Liver (tissue), 3 donors: ENCODE results near the gene CEACAM7.

ENCODE experiments used
- CTCF ChIP-seq: fragments of 150-350 bp; IDR thresholded peaks from 2 replicates; pipeline ENCODE4 v1.5.1; 2017; ENCODE audit warnings: improper control_type of control experiment, low read depth, low read length; ENCODE audit not compliant: missing input control
- RAD21 ChIP-seq, 2 donors: IDR thresholded peaks; 2 replicates each; pipeline ENCODE4 v1.6.1; 2016; ENCODE audit warnings: antibody characterized with exemption in 2 of 2, mild to moderate bottlenecking in 2 of 2
- TAF1 ChIP-seq: conservative IDR thresholded peaks from 2 replicates; pipeline ENCODE4 v1.6.1; 2016; ENCODE audit warnings: antibody characterized with exemption, mild to moderate bottlenecking
- TF ChIP-seq, protein P1 (sequence below): IDR thresholded peaks from 2 replicates; pipeline ENCODE4 v1.6.1; 2016; ENCODE audit warnings: antibody characterized with exemption, mild to moderate bottlenecking
- TF ChIP-seq, protein P2 (sequence below): IDR thresholded peaks from 2 replicates; pipeline ENCODE4 v1.6.1; 2016; ENCODE audit warnings: antibody characterized with exemption
- donor health status: healthy.
- donor health status: healthy.

GRCh38 chr19:41698746-41699230 lies 10.7 kb upstream of the CEACAM7 start:
- TF ChIP-seq RAD21 (IDR thresholded peaks at IDR 0.05) (no peak), CTCF (no peak), TAF1 (no peak)
- TF ChIP-seq, protein P1, sequence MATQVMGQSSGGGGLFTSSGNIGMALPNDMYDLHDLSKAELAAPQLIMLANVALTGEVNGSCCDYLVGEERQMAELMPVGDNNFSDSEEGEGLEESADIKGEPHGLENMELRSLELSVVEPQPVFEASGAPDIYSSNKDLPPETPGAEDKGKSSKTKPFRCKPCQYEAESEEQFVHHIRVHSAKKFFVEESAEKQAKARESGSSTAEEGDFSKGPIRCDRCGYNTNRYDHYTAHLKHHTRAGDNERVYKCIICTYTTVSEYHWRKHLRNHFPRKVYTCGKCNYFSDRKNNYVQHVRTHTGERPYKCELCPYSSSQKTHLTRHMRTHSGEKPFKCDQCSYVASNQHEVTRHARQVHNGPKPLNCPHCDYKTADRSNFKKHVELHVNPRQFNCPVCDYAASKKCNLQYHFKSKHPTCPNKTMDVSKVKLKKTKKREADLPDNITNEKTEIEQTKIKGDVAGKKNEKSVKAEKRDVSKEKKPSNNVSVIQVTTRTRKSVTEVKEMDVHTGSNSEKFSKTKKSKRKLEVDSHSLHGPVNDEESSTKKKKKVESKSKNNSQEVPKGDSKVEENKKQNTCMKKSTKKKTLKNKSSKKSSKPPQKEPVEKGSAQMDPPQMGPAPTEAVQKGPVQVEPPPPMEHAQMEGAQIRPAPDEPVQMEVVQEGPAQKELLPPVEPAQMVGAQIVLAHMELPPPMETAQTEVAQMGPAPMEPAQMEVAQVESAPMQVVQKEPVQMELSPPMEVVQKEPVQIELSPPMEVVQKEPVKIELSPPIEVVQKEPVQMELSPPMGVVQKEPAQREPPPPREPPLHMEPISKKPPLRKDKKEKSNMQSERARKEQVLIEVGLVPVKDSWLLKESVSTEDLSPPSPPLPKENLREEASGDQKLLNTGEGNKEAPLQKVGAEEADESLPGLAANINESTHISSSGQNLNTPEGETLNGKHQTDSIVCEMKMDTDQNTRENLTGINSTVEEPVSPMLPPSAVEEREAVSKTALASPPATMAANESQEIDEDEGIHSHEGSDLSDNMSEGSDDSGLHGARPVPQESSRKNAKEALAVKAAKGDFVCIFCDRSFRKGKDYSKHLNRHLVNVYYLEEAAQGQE: no peak
- TF ChIP-seq, protein P2, sequence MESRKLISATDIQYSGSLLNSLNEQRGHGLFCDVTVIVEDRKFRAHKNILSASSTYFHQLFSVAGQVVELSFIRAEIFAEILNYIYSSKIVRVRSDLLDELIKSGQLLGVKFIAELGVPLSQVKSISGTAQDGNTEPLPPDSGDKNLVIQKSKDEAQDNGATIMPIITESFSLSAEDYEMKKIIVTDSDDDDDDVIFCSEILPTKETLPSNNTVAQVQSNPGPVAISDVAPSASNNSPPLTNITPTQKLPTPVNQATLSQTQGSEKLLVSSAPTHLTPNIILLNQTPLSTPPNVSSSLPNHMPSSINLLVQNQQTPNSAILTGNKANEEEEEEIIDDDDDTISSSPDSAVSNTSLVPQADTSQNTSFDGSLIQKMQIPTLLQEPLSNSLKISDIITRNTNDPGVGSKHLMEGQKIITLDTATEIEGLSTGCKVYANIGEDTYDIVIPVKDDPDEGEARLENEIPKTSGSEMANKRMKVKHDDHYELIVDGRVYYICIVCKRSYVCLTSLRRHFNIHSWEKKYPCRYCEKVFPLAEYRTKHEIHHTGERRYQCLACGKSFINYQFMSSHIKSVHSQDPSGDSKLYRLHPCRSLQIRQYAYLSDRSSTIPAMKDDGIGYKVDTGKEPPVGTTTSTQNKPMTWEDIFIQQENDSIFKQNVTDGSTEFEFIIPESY: no peak
